Neural progenitor cell (in vitro differentiated cells): Measurements from ENCODE around the gene POLR1H. TPM values are rescaled to one million over a fixed set of nuclear protein-coding genes. Genes with fewer than 3 reads are reported as not detected.
A peak's percentile ranks its signal among the peaks of the same experiment; 100 is the strongest.

ENCODE experiments used
- DNase-seq: peaks from one replicate; pipeline ENCODE4 v3.0.0-alpha.2; 2016; ENCODE audit warnings: low spot score
- H2AFZ ChIP-seq: fragments of 200-600 bp; sonication (generic); replicated peaks from 2 replicates; pipeline ENCODE4 v1.6.1; 2016; ENCODE audit warnings: antibody characterized with exemption
- H3F3A ChIP-seq: fragments of 200-600 bp; sonication (generic); 2 replicates; pipeline ENCODE4 v1.6.1; 2016; ENCODE audit warnings: antibody characterized with exemption, low read depth
- H3K27ac ChIP-seq: fragments of 200-600 bp; sonication (generic); 2 replicates; pipeline ENCODE4 v1.5.1; 2016; ENCODE audit warnings: mild to moderate bottlenecking
- H3K27me3 ChIP-seq: fragments of 200-600 bp; sonication (generic); 2 replicates; pipeline ENCODE4 v1.6.1; 2016; ENCODE audit warnings: mild to moderate bottlenecking, moderate library complexity
- H3K36me3 ChIP-seq: fragments of 200-600 bp; sonication (generic); 2 replicates; pipeline ENCODE4 v1.5.1; 2016
- H3K4me1 ChIP-seq: fragments of 200-600 bp; sonication (generic); 2 replicates; pipeline ENCODE4 v1.6.1; 2016; ENCODE audit warnings: mixed run types
- H3K4me2 ChIP-seq: fragments of 200-600 bp; sonication (generic); 2 replicates; pipeline ENCODE4 v1.6.1; 2016
- H3K4me3 ChIP-seq: fragments of 200-600 bp; sonication (generic); 2 replicates; pipeline ENCODE4 v1.5.1; 2016
- H3K79me2 ChIP-seq: fragments of 200-600 bp; sonication (generic); 2 replicates; pipeline ENCODE4 v1.6.1; 2016; ENCODE audit warnings: low read depth
- H3K9ac ChIP-seq: fragments of 200-600 bp; sonication (generic); 2 replicates; pipeline ENCODE4 v1.6.1; 2016
- H3K9me3 ChIP-seq: fragments of 200-600 bp; sonication (generic); 2 replicates; pipeline ENCODE4 v1.5.1; 2016; ENCODE audit warnings: low read depth
- H4K20me1 ChIP-seq: fragments of 200-600 bp; sonication (generic); 2 replicates; pipeline ENCODE4 v1.6.1; 2016; ENCODE audit warnings: low read depth
- H3K27ac Mint-ChIP-seq: 3 replicates; pipeline ENCODE4 v1.8.0; 2021; ENCODE audit warnings: mixed read lengths
- H3K27me3 Mint-ChIP-seq: 2 replicates; pipeline ENCODE4 v1.8.0; 2022; ENCODE audit warnings: low read depth, mild to moderate bottlenecking, inconsistent platforms, moderate library complexity, mixed read lengths; ENCODE audit not compliant: insufficient read depth
- H3K36me3 Mint-ChIP-seq: 3 replicates; pipeline ENCODE4 v1.8.0; 2021; ENCODE audit warnings: mixed read lengths
- H3K4me1 Mint-ChIP-seq: 3 replicates; pipeline ENCODE4 v1.8.0; 2021; ENCODE audit warnings: mixed read lengths
- H3K4me3 Mint-ChIP-seq: 3 replicates; pipeline ENCODE4 v1.8.0; 2021; ENCODE audit warnings: mild to moderate bottlenecking, moderate library complexity, mixed read lengths
- H3K9me3 Mint-ChIP-seq: 3 replicates; pipeline ENCODE4 v1.8.0; 2020; ENCODE audit warnings: mixed read lengths
- CTCF ChIP-seq: fragments of 200-600 bp; sonication (generic); IDR thresholded peaks from 2 replicates; pipeline ENCODE4 v1.5.1; 2017; ENCODE audit warnings: antibody characterized with exemption, mild to moderate bottlenecking
- EZH2 ChIP-seq: fragments of 200-600 bp; sonication (generic); IDR thresholded peaks from 2 replicates; pipeline ENCODE4 v1.6.1; 2017; ENCODE audit warnings: antibody characterized with exemption, mild to moderate bottlenecking, moderate library complexity
- EZH2phosphoT487 ChIP-seq: fragments of 200-600 bp; sonication (generic); IDR thresholded peaks from 2 replicates; pipeline ENCODE4 v1.6.1; 2017; ENCODE audit warnings: antibody characterized with exemption
- total RNA-seq: library from RNA; depleted of rRNA; stranded (reverse); fragments of >200 nt; gene quantifications from 2 replicates; pipeline ENCODE4 v1.2.3, GENCODE V29; 2015; ENCODE audit warnings: low replicate concordance

POLR1H gene
- total RNA-seq, 1 donor from 2014 or later, result 25.0 TPM

- H3K27ac Mint-ChIP-seq, result no peak overlapping the region
Measured at GRCh38 chr6:30077218-30077617, 16.2 kb downstream of the POLR1H start.

GRCh38 chr6:30087876-30088275, 26.8 kb downstream of the POLR1H start:
- no peaks in the 10 kb centered on the region for H3K4me1 Mint-ChIP-seq
- Histone ChIP-seq H3K36me3 (no peaks in the 10 kb centered on the region), H3K27me3 (peaks cover 53% of the 10 kb centered on the region), H3K4me1 (no peaks in the 10 kb centered on the region), H4K20me1 (no peaks in the 10 kb centered on the region), H3F3A (no peaks in the 10 kb centered on the region), H3K9me3 (no peaks in the 10 kb centered on the region), H3K4me3 (no peak overlapping the region), H3K9ac (no peak overlapping the region), H2AFZ (no peak overlapping the region), H3K79me2 (no peaks in the 10 kb centered on the region), H3K4me2 (no peak overlapping the region), H3K27ac (no peak overlapping the region)
- peaks cover 20% of the 10 kb centered on the region for H3K27me3 Mint-ChIP-seq
- DNase-seq, result no peak
- no peak for TF ChIP-seq EZH2
- TF ChIP-seq CTCF, result no peak
- no peak for TF ChIP-seq EZH2phosphoT487
- no peak overlapping the region for H3K27ac Mint-ChIP-seq
- H3K9me3 Mint-ChIP-seq, result peaks cover 7% of the 10 kb centered on the region
- H3K4me3 Mint-ChIP-seq, result no peak overlapping the region
- H3K36me3 Mint-ChIP-seq, result no peaks in the 10 kb centered on the region

More at GRCh38 chr6:30077218-30077617, 16.2 kb downstream of the POLR1H start:
- Histone ChIP-seq H3K9ac (no peak overlapping the region), H3K4me2 (no peak overlapping the region), H4K20me1 (no peaks in the 10 kb centered on the region), H3K36me3 (no peaks in the 10 kb centered on the region), H3K4me1 (peaks cover 10% of the 10 kb centered on the region), H3K27me3 (peaks cover 82% of the 10 kb centered on the region), H3K4me3 (no peak overlapping the region), H2AFZ (no peak overlapping the region), H3K27ac (no peak overlapping the region), H3F3A (peaks cover 7% of the 10 kb centered on the region), H3K79me2 (no peaks in the 10 kb centered on the region), H3K9me3 (no peaks in the 10 kb centered on the region)
- H3K27me3 Mint-ChIP-seq, result peaks cover 53% of the 10 kb centered on the region
- TF ChIP-seq EZH2phosphoT487 (no peak), EZH2 (no peak), CTCF (no peak)
- DNase-seq, result no peak
- no peaks in the 10 kb centered on the region for H3K36me3 Mint-ChIP-seq
- peaks cover 1% of the 10 kb centered on the region for H3K9me3 Mint-ChIP-seq
- H3K4me1 Mint-ChIP-seq, result peaks cover 8% of the 10 kb centered on the region
- H3K4me3 Mint-ChIP-seq, result no peak overlapping the region

- no peaks in the 10 kb centered on the region for H3K36me3 ChIP-seq
- H3K27me3 ChIP-seq, result peaks cover 85% of the 10 kb centered on the region
- Mint-ChIP-seq H3K27ac (no peak overlapping the region), H3K9me3 (peaks cover 3% of the 10 kb centered on the region), H3K27me3 (peaks cover 31% of the 10 kb centered on the region), H3K4me3 (no peak overlapping the region), H3K4me1 (no peaks in the 10 kb centered on the region), H3K36me3 (no peaks in the 10 kb centered on the region)
- no peak overlapping the region for H3K27ac ChIP-seq
- H3K4me2 ChIP-seq, result no peak overlapping the region
- H3K79me2 ChIP-seq, result no peaks in the 10 kb centered on the region
- H4K20me1 ChIP-seq, result no peaks in the 10 kb centered on the region
- TF ChIP-seq CTCF, result no peak
- no peak for TF ChIP-seq EZH2
- no peaks in the 10 kb centered on the region for H3F3A ChIP-seq
- no peak overlapping the region for H3K9ac ChIP-seq
- H2AFZ ChIP-seq, result peak overlapping the region; percentile 76
- no peak for DNase-seq
- H3K4me1 ChIP-seq, result no peaks in the 10 kb centered on the region
- no peak overlapping the region for H3K4me3 ChIP-seq
- H3K9me3 ChIP-seq, result no peaks in the 10 kb centered on the region
Measured at GRCh38 chr6:30091577-30092381, 30.7 kb downstream of the POLR1H start.
